SK-N-SH treated with all-trans-retinoic acid at 6 μM for 48 hours (cell line): Measurements from ENCODE around the gene LMTK2.

Experiments
- ATAC-seq: fragments of 200-7000 bp; cut with Tn5 transposase; 3 replicates; pipeline ENCODE4 v1.9.1; 2020; ENCODE audit warnings: mild to moderate bottlenecking, moderate library complexity
- ARNTL ChIP-seq: fragments of 450-650 bp; formaldehyde crosslinking; IDR thresholded peaks from 2 replicates; pipeline ENCODE4 v1.5.0; 2020; ENCODE audit warnings: low read depth, mild to moderate bottlenecking, moderate library complexity, borderline replicate concordance
- BACH2 ChIP-seq: fragments of 250-450 bp; sonication (Bioruptor Pico); IDR thresholded peaks from 2 replicates; pipeline ENCODE4 v1.9.0; 2021; ENCODE audit warnings: mild to moderate bottlenecking, borderline replicate concordance
- CREB5 ChIP-seq: fragments of 250-450 bp; sonication (Bioruptor Pico); IDR thresholded peaks from 2 replicates; pipeline ENCODE4 v1.5.1; 2020; ENCODE audit warnings: low read depth, mild to moderate bottlenecking, moderate library complexity
- CSDC2 ChIP-seq: fragments of 250-450 bp; sonication (Bioruptor Pico); IDR thresholded peaks from 2 replicates; pipeline ENCODE4 v1.5.0; 2020; ENCODE audit warnings: mild to moderate bottlenecking, moderate library complexity
- CSRNP3 ChIP-seq: fragments of 250-450 bp; sonication (Bioruptor Pico); IDR thresholded peaks from 2 replicates; pipeline ENCODE4 v1.5.1; 2021; ENCODE audit warnings: mild to moderate bottlenecking, moderate library complexity
- ESRRG ChIP-seq: fragments of 250-450 bp; sonication (Bioruptor Pico); IDR thresholded peaks from 2 replicates; pipeline ENCODE4 v1.6.1; 2021; ENCODE audit warnings: mild to moderate bottlenecking
- GLIS3 ChIP-seq: fragments of 250-450 bp; sonication (Bioruptor Pico); IDR thresholded peaks from 2 replicates; pipeline ENCODE4 v1.5.0; 2020; ENCODE audit warnings: mild to moderate bottlenecking, moderate library complexity
- OSR1 ChIP-seq: fragments of 250-450 bp; sonication (Bioruptor Pico); IDR thresholded peaks from 2 replicates; pipeline ENCODE4 v1.8.0; 2022; ENCODE audit warnings: moderate library complexity, mild to moderate bottlenecking, inconsistent platforms
- PATZ1 ChIP-seq: fragments of 250-450 bp; sonication (Bioruptor Pico); IDR thresholded peaks from 2 replicates; pipeline ENCODE4 v1.8.0; 2020; ENCODE audit warnings: mild to moderate bottlenecking, moderate library complexity, borderline replicate concordance
- TOX ChIP-seq: fragments of 250-450 bp; sonication (Bioruptor Pico); IDR thresholded peaks from 2 replicates; pipeline ENCODE4 v1.8.0; 2021; ENCODE audit warnings: mild to moderate bottlenecking, moderate library complexity, borderline replicate concordance
- ZC3H10 ChIP-seq: fragments of 250-450 bp; sonication (Bioruptor Pico); IDR thresholded peaks from 2 replicates; pipeline ENCODE4 v1.5.1; 2021; ENCODE audit warnings: mild to moderate bottlenecking, moderate library complexity
- ZFP3 ChIP-seq: fragments of 250-450 bp; sonication (Bioruptor Pico); IDR thresholded peaks from 2 replicates; pipeline ENCODE4 v1.5.0; 2020; ENCODE audit warnings: mild to moderate bottlenecking, moderate library complexity
- ZNF565 ChIP-seq: fragments of 450-650 bp; formaldehyde crosslinking; conservative IDR thresholded peaks from 2 replicates; pipeline ENCODE4 v1.5.0; 2020; ENCODE audit warnings: low read depth, mild to moderate bottlenecking, moderate library complexity
- ZNF70 ChIP-seq: fragments of 450-650 bp; formaldehyde crosslinking; IDR thresholded peaks from 2 replicates; pipeline ENCODE4 v1.5.0; 2020; ENCODE audit warnings: mild to moderate bottlenecking, moderate library complexity
- ZNF8 ChIP-seq: fragments of 450-650 bp; formaldehyde crosslinking; IDR thresholded peaks from 2 replicates; pipeline ENCODE4 v1.5.0; 2020; ENCODE audit warnings: mild to moderate bottlenecking, moderate library complexity
- TF ChIP-seq, protein P1 (sequence below): fragments of 250-450 bp; sonication (Bioruptor Pico); IDR thresholded peaks from 2 replicates; pipeline ENCODE4 v1.5.0; 2020; ENCODE audit warnings: mild to moderate bottlenecking, moderate library complexity
- TF ChIP-seq, protein P2 (sequence below): fragments of 250-450 bp; sonication (Bioruptor Pico); IDR thresholded peaks from 2 replicates; pipeline ENCODE4 v1.8.0; 2021; ENCODE audit warnings: low read depth, mild to moderate bottlenecking, moderate library complexity, borderline replicate concordance

The LMTK2 gene

DNA sequence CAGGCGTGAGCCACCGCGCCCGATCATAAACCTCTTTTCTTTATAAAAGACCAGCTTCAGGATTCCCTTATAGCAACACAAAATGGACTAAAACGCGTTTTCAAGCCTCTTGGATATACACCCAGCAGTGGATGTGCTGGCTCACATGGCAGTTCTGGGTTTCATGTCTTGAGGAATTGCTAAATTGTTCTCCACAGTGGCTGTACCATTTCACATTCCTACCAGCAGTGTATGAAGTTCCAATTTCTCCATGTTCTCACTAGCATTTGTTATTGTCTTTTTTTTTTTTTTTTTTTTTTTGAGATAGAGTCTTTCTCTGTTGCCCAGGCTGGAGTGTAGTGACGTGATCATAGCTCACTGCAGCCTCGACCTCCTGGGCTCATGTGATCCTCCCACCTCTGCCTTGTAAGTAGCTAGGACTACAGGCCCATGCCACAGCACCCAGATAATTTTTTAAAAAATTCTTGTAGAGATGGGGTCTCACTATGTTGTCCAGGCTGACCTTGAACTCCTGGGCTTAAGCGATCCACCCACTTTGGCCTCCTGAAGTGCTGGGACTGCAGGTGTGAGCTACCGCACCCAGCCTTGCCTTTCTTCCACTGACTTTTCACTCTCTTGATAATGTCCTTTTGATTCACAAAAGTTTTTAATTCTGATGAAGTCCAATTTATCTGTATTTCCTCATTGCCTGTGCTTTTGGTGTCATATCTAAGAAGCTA lies 127.9 kb downstream of the LMTK2 start:
- TF ChIP-seq CSRNP3 (CRISPR knock-in tag) (no peak), ZNF70 (CRISPR knock-in tag) (no peak), ZFP3 (CRISPR knock-in tag) (no peak), CSDC2 (CRISPR knock-in tag) (no peak), ZNF565 (CRISPR knock-in tag) (no peak), BACH2 (CRISPR knock-in tag) (no peak), CREB5 (CRISPR knock-in tag) (no peak)
- no peak for ATAC-seq

GRCh38 chr7:98235901-98236300 lies 129.2 kb downstream of the LMTK2 start:
- ATAC-seq: no peak
- no peak for TF ChIP-seq BACH2 (CRISPR knock-in tag)
- TF ChIP-seq TOX (CRISPR knock-in tag): no peak

GRCh38 chr7:98236355-98237185 lies 129.9 kb downstream of the LMTK2 start:
- ATAC-seq: no peak
- TF ChIP-seq, protein P1, sequence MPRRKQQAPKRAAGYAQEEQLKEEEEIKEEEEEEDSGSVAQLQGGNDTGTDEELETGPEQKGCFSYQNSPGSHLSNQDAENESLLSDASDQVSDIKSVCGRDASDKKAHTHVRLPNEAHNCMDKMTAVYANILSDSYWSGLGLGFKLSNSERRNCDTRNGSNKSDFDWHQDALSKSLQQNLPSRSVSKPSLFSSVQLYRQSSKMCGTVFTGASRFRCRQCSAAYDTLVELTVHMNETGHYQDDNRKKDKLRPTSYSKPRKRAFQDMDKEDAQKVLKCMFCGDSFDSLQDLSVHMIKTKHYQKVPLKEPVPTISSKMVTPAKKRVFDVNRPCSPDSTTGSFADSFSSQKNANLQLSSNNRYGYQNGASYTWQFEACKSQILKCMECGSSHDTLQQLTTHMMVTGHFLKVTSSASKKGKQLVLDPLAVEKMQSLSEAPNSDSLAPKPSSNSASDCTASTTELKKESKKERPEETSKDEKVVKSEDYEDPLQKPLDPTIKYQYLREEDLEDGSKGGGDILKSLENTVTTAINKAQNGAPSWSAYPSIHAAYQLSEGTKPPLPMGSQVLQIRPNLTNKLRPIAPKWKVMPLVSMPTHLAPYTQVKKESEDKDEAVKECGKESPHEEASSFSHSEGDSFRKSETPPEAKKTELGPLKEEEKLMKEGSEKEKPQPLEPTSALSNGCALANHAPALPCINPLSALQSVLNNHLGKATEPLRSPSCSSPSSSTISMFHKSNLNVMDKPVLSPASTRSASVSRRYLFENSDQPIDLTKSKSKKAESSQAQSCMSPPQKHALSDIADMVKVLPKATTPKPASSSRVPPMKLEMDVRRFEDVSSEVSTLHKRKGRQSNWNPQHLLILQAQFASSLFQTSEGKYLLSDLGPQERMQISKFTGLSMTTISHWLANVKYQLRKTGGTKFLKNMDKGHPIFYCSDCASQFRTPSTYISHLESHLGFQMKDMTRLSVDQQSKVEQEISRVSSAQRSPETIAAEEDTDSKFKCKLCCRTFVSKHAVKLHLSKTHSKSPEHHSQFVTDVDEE (CRISPR knock-in tag): no peak
- TF ChIP-seq ZNF8 (CRISPR knock-in tag): no peak
- no peak for TF ChIP-seq ZC3H10 (CRISPR knock-in tag)

- ATAC-seq: no peak
- TF ChIP-seq BACH2 (CRISPR knock-in tag) (no peak), OSR1 (CRISPR knock-in tag) (no peak), ESRRG (CRISPR knock-in tag) (no peak), CREB5 (CRISPR knock-in tag) (no peak), CSRNP3 (CRISPR knock-in tag) (no peak), TOX (CRISPR knock-in tag) (no peak), GLIS3 (CRISPR knock-in tag) (no peak), CSDC2 (CRISPR knock-in tag) (no peak), ARNTL (no peak), ZNF70 (CRISPR knock-in tag) (no peak), PATZ1 (no peak)
- TF ChIP-seq, protein P2, sequence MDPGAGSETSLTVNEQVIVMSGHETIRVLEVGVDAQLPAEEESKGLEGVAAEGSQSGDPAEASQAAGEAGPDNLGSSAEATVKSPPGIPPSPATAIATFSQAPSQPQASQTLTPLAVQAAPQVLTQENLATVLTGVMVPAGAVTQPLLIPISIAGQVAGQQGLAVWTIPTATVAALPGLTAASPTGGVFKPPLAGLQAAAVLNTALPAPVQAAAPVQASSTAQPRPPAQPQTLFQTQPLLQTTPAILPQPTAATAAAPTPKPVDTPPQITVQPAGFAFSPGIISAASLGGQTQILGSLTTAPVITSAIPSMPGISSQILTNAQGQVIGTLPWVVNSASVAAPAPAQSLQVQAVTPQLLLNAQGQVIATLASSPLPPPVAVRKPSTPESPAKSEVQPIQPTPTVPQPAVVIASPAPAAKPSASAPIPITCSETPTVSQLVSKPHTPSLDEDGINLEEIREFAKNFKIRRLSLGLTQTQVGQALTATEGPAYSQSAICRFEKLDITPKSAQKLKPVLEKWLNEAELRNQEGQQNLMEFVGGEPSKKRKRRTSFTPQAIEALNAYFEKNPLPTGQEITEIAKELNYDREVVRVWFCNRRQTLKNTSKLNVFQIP: no peak
- TF ChIP-seq, protein P1 (CRISPR knock-in tag): no peak
Measured at GRCh38 chr7:98238076-98238475, 131.4 kb downstream of the LMTK2 start.
